Measurements from ENCODE around the gene RNF144B. TPM values are rescaled to one million over a fixed set of nuclear protein-coding genes. Genes with fewer than 3 reads are reported as not detected.
"Not testable (repeated sequence)": the region's sequence is repeated elsewhere in the genome, so short reads cannot be mapped to it uniquely, and the experiment has no call there.

The RNF144B gene
- total RNA-seq, 2 donors from 2014 or later = 4.2 to 4.4 TPM

DNA sequence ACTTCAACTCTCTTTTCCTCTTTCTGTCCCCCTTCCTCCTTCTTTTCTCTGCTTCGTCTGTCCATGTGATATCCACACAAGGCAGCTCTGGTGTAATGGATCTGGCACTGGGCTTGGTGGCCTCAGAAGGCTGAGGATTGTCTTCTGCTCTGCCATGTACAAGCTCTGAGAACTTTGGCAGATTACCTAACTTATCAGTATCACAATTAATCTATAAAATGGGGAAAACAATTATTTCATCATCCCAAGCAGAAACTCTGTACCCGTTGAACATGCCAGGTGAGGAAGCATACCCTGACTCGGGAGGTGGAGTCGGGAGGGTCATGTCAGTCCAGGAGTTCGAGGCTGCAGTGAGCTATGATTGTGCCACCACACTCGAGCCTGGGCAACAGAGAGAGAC lies 10.6 kb downstream of the RNF144B start:
- H3K9ac ChIP-seq (ENCODE audit: low read depth in 2 of 2, low read length in 2 of 2) = no peak overlapping the region
- no peak for DNase-seq
- TF ChIP-seq, protein P1, sequence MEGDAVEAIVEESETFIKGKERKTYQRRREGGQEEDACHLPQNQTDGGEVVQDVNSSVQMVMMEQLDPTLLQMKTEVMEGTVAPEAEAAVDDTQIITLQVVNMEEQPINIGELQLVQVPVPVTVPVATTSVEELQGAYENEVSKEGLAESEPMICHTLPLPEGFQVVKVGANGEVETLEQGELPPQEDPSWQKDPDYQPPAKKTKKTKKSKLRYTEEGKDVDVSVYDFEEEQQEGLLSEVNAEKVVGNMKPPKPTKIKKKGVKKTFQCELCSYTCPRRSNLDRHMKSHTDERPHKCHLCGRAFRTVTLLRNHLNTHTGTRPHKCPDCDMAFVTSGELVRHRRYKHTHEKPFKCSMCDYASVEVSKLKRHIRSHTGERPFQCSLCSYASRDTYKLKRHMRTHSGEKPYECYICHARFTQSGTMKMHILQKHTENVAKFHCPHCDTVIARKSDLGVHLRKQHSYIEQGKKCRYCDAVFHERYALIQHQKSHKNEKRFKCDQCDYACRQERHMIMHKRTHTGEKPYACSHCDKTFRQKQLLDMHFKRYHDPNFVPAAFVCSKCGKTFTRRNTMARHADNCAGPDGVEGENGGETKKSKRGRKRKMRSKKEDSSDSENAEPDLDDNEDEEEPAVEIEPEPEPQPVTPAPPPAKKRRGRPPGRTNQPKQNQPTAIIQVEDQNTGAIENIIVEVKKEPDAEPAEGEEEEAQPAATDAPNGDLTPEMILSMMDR (IDR thresholded peaks at IDR 0.05) = no peak
- H3K36me3 ChIP-seq = no peaks in the 10 kb centered on the region
- no peak overlapping the region for H3K27ac ChIP-seq
- intact Hi-C loops (cut with DNase I) = no loop called here
- no peak overlapping the region for H3K4me3 ChIP-seq
- H3K4me1 ChIP-seq = no peaks in the 10 kb centered on the region
- H3K9me3 ChIP-seq = no peaks in the 10 kb centered on the region
- H3K27me3 ChIP-seq = no peaks in the 10 kb centered on the region

DNA sequence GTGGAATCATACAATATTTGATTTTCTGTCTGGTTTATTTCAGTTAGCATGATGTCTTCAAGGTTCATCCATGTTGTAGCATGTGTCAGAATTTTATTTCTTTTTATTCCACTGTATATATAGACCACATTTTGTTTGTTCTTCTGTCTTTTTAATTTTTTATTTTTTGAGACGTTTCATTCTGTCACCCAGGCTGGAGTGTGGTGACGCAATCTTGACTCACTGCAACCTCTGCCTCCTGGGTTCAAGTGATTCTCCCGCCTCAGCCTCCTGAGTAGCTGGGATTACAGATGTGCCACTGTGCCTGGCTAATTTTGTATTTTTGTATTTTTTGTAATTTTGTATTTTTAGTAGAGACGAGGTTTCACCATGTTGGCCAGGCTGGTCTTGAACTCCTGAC lies 11.1 kb downstream of the RNF144B start:
- not testable (repeated sequence) for H3K4me1 ChIP-seq, DNase-seq, H3K36me3 ChIP-seq

DNA sequence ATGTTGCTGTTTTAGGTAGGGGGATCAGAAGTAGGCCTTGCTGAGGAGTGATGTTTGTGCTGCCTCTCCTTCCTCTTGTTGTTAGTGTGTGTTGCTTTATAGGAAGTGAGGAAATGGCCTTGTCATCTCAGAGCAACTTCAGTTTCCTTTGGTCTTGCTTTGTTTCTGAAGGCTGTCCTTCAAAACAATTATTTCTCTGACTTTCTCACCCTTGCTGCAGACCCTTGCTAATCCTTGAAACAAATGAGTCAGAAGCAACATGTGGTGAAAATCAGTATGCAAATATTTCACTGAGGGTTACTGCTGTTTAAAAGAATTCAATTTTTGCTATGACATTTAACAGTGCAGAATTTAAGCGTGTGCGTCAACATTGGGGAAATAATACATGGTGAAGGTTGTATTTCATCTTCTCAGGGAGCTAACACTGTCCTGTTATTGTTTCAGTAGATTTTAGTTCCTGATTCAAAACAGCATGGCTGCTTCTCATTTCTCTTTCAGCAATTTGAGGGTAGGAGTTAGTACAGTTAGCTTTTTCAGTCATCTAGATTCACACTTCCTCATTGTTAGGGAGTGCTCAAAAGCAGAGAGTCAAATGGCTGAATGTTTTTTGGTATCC lies 13.8 kb downstream of the RNF144B start:
- TF ChIP-seq, protein P1 (IDR thresholded peaks at IDR 0.05) = no peak
- no peak overlapping the region for H3K27ac ChIP-seq
- no peak for DNase-seq
- no peaks in the 10 kb centered on the region for H3K4me1 ChIP-seq
- H3K36me3 ChIP-seq = no peaks in the 10 kb centered on the region
- intact Hi-C loops (cut with DNase I) = no loop called here
- no peak overlapping the region for H3K9ac ChIP-seq (ENCODE audit: low read depth in 2 of 2, low read length in 2 of 2)
- H3K9me3 ChIP-seq = no peaks in the 10 kb centered on the region
- H3K4me3 ChIP-seq = no peak overlapping the region
- H3K27me3 ChIP-seq = no peaks in the 10 kb centered on the region

More for the DNA sequence above, 11.1 kb downstream of the RNF144B start:
- H3K9ac ChIP-seq (ENCODE audit: low read depth in 2 of 2, low read length in 2 of 2); intact Hi-C loops (cut with DNase I); H3K4me3 ChIP-seq; H3K27ac ChIP-seq; H3K27me3 ChIP-seq; H3K9me3 ChIP-seq: not testable (repeated sequence)

DNA sequence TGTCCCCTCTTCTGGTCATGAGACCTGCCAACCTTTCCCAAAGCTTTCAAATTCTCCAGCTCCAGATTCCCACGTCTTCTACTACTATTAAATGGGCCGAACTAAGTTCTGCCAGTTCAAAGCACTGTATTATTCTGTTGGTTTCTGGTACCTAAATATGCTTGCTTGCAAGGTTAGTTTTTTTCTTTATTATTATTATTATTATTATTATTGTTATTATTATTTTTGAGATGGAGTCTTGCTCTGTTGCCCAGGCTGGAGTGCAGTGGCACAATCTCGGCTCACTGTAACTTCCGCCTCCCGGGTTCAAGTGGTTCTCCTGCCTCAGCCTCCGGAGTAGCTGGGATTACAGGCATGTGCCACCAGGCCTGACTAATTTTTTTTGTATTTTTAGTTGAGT lies 17.8 kb downstream of the RNF144B start:
- H3K4me1 ChIP-seq; H3K9ac ChIP-seq (ENCODE audit: low read depth in 2 of 2, low read length in 2 of 2); H3K4me3 ChIP-seq; DNase-seq; H3K36me3 ChIP-seq; intact Hi-C loops (cut with DNase I); H3K9me3 ChIP-seq; H3K27me3 ChIP-seq; H3K27ac ChIP-seq: not testable (repeated sequence)

DNA sequence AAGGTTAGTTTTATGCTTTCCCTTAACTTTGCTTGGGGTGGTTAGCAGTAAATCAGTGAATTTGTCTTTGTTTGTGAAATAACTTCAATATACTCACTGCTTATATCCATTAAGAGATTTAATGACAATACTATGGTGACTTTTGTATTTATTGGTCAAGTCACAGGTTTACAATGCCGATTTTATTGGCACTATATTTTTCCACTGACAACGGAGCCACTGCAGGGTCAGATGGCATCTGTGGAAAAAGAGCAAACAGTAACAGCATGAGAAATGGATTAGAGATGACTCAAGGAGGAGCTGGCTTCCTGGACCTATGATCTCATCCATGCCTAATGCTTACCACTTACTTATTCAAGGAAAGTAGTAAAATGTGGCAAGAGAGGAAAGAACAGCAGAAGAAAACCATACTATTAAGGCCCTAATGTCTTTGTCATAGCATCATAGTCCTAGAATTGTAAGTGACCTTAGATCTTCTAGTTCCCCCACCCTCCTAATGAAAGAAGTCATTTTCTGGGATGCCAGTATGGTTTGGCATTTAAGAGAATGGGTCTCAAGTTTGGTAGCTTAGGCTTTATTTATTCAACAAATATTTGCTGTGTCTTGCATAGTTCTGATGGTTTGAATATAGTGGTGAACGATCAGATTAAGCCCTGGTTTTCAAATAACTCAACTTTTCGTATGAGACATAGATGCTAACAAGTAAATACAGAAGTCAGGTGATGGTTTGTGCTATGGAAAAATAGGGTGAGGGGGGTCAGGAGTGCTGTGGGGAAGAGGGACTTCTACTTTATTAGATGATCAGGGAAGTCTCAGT lies 18.5 kb downstream of the RNF144B start:
- Histone ChIP-seq H3K4me3 (no peak overlapping the region), H3K27me3 (no peaks in the 10 kb centered on the region), H3K9ac (ENCODE audit: low read depth in 2 of 2, low read length in 2 of 2) (no peak overlapping the region), H3K9me3 (no peaks in the 10 kb centered on the region), H3K36me3 (no peaks in the 10 kb centered on the region), H3K4me1 (no peaks in the 10 kb centered on the region), H3K27ac (no peak overlapping the region)
- intact Hi-C loops (cut with DNase I) = no loop called here
- no peak for DNase-seq
- TF ChIP-seq, protein P1 (IDR thresholded peaks at IDR 0.05) = no peak

DNA sequence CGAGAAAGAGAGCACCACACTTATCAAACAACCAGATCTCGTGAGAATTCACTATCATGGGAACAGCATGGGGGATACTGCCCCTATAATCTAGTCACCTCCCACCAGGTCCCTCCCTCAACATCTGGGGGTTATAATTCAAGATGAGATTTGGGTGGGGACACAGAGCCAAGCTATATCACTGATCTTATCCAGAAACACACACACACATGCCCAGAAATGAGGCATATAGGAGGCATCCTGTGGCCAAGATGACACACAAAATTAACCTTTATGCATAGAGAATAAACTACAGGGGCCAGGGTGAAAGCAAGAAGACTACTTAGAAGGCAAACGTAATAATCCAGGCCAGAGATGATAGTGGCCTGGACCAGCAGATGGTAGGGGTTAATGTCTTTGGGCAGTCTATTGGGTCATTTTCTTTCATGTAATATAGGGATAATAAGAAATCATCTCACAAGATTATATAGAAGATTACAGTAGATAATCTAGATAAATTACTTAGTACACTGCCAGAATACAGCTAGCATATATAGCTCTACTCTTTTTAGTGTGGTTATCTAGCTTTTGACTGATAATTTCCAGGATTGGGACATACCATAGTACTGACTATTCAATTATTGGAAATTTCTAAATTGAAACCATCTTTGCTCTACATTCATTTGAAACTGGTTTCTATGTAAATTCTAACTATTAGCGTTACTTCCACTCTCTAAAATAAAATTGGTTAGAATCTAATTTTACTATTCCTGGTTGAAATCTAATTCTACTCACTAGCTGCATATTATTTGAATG lies 20.0 kb downstream of the RNF144B start:
- no peaks in the 10 kb centered on the region for H3K27me3 ChIP-seq
- H3K36me3 ChIP-seq = no peaks in the 10 kb centered on the region
- H3K4me3 ChIP-seq = no peak overlapping the region
- H3K27ac ChIP-seq = no peak overlapping the region
- H3K9me3 ChIP-seq = no peaks in the 10 kb centered on the region
- no peak for DNase-seq
- no peak overlapping the region for H3K9ac ChIP-seq (ENCODE audit: low read depth in 2 of 2, low read length in 2 of 2)
- no peaks in the 10 kb centered on the region for H3K4me1 ChIP-seq
- intact Hi-C loops (cut with DNase I) = no loop called here
- TF ChIP-seq, protein P1 (IDR thresholded peaks at IDR 0.05) = no peak

DNA sequence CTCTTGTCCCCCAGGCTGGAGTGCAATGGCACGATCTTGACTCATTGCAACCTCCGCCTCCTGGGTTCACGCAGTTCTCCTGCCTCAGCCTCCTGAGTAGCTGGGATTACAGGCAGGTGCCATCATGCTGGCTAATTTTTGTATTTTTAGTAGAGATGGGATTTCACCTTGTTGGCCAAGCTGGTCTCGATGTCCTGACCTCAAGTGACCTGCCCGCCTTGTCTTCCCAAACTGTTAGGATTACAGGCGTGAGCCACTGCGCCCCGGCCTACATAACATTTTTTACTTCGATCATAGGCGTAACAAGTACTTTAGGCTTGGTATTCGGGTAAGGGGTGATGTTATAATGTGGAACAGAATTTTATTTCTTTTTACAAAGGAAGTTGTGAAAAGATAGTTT lies 22.5 kb downstream of the RNF144B start:
- intact Hi-C loops (cut with DNase I) = not testable (repeated sequence)

More for the DNA sequence above, 22.5 kb downstream of the RNF144B start:
- not testable (repeated sequence) for H3K27ac ChIP-seq; DNase-seq; H3K4me1 ChIP-seq; H3K9me3 ChIP-seq; H3K27me3 ChIP-seq; H3K4me3 ChIP-seq; H3K36me3 ChIP-seq; H3K9ac ChIP-seq (ENCODE audit: low read depth in 2 of 2, low read length in 2 of 2)

All from colonic mucosa (tissue), 4 donors.